Colonic mucosa (tissue), 4 donors: ENCODE data around the gene IPO13. TPM values are rescaled to one million over a fixed set of nuclear protein-coding genes. Genes with fewer than 3 reads are reported as not detected.

Experiments
- DNase-seq: peaks from one replicate; pipeline ENCODE4 v3.0.0-alpha.2; 2020
- H3K27ac ChIP-seq: fragments of 200-600 bp; one replicate; pipeline ENCODE4 v1.8.0; 2021
- H3K27me3 ChIP-seq: fragments of 200-600 bp; one replicate; pipeline ENCODE4 v1.8.0; 2021
- H3K36me3 ChIP-seq: fragments of 200-600 bp; one replicate; pipeline ENCODE4 v1.8.0; 2021
- H3K4me1 ChIP-seq: fragments of 200-600 bp; one replicate; pipeline ENCODE4 v1.8.0; 2021; ENCODE audit warnings: mild to moderate bottlenecking
- H3K4me3 ChIP-seq: fragments of 200-600 bp; one replicate; pipeline ENCODE4 v1.8.0; 2021
- H3K9ac ChIP-seq, 2 donors: one replicate each; pipeline ENCODE4 v1.7.0; 2013; ENCODE audit warnings: control low read depth in 2 of 2, low read depth in 2 of 2, low read length in 2 of 2
- H3K9me3 ChIP-seq: fragments of 200-600 bp; one replicate; pipeline ENCODE4 v1.8.0; 2021
- intact Hi-C: fragments of 100-400 bp; cut with DNase I; formaldehyde crosslinking; loops from one replicate; pipeline ENCODE4 v1.14.1; 2022
- total RNA-seq, 2 donors: library from RNA; stranded (reverse); fragmentation: NEBNext Ultra II Directional in 1 of 2; extraction: Animal tissue kit (Norgen Biotek cat#: 25700) in 1 of 2; gene quantifications; one replicate each; pipeline ENCODE4 v1.2.1, GENCODE V29; 2021
- TF ChIP-seq, protein P1 (sequence below): fragments of 200-600 bp; IDR thresholded peaks from one replicate; pipeline ENCODE4 v1.8.0; 2022; ENCODE audit warnings: antibody characterized with exemption, mild to moderate bottlenecking
- donor health status: healthy.
- donor health status: DM: no; HTN: no; CAD: no.
- donor health status: DM: no; HTN: no; CAD: no.

IPO13 gene
- total RNA-seq, 2 donors from 2014 or later, result 17.3 to 27.9 TPM

DNA sequence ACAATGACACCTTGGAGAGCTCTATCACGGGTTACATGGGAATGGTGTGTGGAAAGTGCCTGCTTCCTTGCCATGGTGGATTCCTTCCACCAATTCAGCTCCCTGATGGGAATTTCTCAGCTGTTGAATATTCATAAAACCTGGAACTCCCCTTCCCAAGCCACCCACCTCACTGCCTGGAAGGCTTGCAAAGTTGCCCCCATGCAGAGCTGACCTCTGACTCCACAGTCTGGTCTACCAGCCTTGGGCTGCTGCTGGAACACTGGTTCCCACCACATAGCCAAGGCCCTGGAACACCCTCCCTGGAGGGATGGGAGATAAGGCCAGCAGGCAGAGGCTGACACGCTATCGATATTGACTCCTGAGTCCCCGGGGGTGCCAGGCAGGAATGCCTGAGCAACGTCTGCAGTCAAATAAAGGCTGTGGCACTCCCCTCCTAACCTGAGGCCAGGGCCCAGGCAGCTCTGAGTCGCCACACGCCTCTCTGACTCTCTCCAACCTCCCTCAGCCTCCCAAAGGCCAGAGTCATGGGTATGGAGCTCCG is 53.4 kb downstream of the IPO13 start:
- H3K36me3 ChIP-seq, result no peaks in the 10 kb centered on the region
- DNase-seq, result no peak
- H3K9ac ChIP-seq, result no peak overlapping the region
- intact Hi-C loops, result no loop called here
- TF ChIP-seq, protein P1, sequence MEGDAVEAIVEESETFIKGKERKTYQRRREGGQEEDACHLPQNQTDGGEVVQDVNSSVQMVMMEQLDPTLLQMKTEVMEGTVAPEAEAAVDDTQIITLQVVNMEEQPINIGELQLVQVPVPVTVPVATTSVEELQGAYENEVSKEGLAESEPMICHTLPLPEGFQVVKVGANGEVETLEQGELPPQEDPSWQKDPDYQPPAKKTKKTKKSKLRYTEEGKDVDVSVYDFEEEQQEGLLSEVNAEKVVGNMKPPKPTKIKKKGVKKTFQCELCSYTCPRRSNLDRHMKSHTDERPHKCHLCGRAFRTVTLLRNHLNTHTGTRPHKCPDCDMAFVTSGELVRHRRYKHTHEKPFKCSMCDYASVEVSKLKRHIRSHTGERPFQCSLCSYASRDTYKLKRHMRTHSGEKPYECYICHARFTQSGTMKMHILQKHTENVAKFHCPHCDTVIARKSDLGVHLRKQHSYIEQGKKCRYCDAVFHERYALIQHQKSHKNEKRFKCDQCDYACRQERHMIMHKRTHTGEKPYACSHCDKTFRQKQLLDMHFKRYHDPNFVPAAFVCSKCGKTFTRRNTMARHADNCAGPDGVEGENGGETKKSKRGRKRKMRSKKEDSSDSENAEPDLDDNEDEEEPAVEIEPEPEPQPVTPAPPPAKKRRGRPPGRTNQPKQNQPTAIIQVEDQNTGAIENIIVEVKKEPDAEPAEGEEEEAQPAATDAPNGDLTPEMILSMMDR, result no peak
- H3K27ac ChIP-seq, result no peak overlapping the region
- H3K4me1 ChIP-seq, result no peaks in the 10 kb centered on the region
- H3K27me3 ChIP-seq, result no peaks in the 10 kb centered on the region
- H3K4me3 ChIP-seq, result no peak overlapping the region
- no peaks in the 10 kb centered on the region for H3K9me3 ChIP-seq

DNA sequence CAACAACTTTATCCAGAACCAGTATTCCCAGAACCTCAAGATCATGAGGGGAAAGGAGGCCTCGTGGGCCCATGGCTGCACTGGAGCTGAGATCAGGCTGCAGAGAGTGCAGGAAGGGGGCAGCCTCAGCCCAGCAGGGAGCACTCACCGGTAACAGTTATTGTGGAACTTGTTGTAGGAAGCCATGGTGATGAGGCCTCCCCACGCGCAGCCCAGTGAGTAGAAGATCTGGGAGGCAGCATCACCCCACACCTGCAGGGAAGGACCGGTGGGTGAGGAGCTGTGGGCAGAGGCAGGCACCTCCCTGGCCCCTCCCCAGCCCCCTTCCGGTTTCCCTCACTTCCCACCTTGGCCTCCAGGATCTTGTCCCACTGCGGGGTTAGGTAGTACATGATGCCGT is 55.4 kb downstream of the IPO13 start:
- DNase-seq, result no peak
- Histone ChIP-seq H3K4me3 (no peak overlapping the region), H3K36me3 (no peaks in the 10 kb centered on the region), H3K9ac (no peak overlapping the region), H3K4me1 (no peaks in the 10 kb centered on the region), H3K27me3 (no peaks in the 10 kb centered on the region), H3K27ac (no peak overlapping the region), H3K9me3 (no peaks in the 10 kb centered on the region)
- TF ChIP-seq, protein P1, result no peak
- intact Hi-C loops, result no loop called here

DNA sequence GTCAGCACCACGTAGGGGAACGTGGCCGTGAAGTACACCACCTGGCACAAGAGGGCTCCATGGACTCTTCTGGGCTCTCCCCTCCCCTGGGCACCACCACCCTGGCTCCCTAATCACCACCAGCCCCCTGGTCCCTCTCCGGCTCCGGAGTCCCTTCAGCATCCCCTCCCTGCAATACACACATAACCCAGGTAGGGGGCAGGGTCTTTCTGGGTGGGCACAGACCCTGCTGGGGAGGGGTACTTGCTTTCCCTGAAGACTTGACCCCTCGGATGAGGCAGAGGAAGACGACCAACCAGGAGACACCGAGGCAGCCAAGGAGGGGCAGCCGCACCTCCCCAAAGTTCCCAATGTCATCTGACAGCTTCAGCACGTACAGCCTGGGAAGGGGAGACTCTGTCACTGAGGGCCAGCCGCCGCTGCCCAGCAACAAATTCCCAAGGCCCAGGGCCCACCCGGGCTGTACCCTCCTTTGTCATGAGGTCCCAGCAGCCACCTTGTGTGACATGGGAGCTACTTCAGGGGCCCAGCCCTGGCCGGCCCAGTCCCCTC is 55.9 kb downstream of the IPO13 start:
- no peak overlapping the region for H3K9ac ChIP-seq
- no peak overlapping the region for H3K4me3 ChIP-seq
- no peaks in the 10 kb centered on the region for H3K9me3 ChIP-seq
- DNase-seq, result no peak
- no peaks in the 10 kb centered on the region for H3K36me3 ChIP-seq
- H3K4me1 ChIP-seq, result no peaks in the 10 kb centered on the region
- H3K27me3 ChIP-seq, result no peaks in the 10 kb centered on the region
- TF ChIP-seq, protein P1, result no peak
- intact Hi-C loops, result no loop called here
- H3K27ac ChIP-seq, result no peak overlapping the region

DNA sequence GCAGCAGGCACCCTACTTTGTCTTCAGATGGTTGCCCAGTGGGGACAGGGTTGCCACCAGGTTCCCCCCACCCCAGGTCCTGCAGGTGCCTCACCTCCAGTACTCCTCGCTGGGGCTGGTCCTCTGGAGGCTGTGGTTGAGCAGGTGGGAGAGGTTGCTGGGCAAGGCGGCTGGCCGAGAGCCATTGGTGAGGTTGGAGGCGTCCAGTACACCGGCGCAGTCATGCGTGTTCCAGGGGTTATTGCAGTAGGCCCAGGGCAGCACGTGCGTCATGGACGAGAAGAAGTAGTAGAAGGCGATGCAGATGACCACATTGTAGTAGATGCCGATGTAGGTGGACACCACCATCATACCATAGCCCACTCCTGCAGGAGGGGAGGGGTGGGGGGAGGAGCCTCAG is 61.5 kb downstream of the IPO13 start:
- Histone ChIP-seq H3K4me3 (no peak overlapping the region), H3K27ac (no peak overlapping the region), H3K4me1 (peaks cover 6% of the 10 kb centered on the region), H3K9me3 (no peaks in the 10 kb centered on the region), H3K9ac (no peak overlapping the region), H3K27me3 (no peaks in the 10 kb centered on the region), H3K36me3 (no peaks in the 10 kb centered on the region)
- TF ChIP-seq, protein P1, result no peak
- intact Hi-C loops, result no loop called here
- DNase-seq, result no peak

DNA sequence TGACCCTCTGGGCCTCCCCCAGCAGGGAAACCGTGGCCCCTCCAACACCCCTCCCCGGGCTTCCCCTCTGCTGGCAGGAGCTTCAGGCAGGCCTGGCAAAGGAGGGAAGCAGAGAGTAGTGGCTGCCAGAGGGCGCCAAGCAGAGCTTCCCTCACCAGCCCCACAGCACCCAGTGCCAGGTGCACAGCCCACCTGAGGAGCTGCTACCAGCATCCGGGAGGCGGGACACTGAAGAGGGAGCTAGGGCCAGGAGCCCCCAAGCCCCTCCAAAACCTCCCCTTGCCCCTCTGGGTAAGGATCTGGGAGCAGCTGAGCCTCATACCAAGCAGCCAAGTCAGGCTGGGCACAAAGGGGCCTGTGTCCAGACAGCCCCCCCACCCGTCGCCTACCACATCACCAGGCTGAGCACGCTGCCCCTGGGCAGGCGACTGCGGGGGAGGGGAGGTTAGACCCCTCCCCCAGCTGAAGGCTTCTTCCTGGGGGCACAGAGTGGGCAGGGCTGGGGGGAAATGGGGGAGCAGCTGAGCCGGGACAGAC is 64.3 kb downstream of the IPO13 start:
- intact Hi-C loops, result no loop called here
- no peak overlapping the region for H3K9ac ChIP-seq
- no peaks in the 10 kb centered on the region for H3K36me3 ChIP-seq
- peaks cover 6% of the 10 kb centered on the region for H3K4me1 ChIP-seq
- DNase-seq, result no peak
- TF ChIP-seq, protein P1, result no peak
- H3K4me3 ChIP-seq, result no peak overlapping the region
- no peaks in the 10 kb centered on the region for H3K9me3 ChIP-seq
- no peak overlapping the region for H3K27ac ChIP-seq
- no peaks in the 10 kb centered on the region for H3K27me3 ChIP-seq
